Measurements from ENCODE around the gene MINAR2. TPM values are rescaled to one million over a fixed set of nuclear protein-coding genes. Genes with fewer than 3 reads are reported as not detected.

Gene MINAR2
- total RNA-seq, 1 donor from 2014 or later: 1.9 TPM

- DNase-seq (ENCODE audit: low spot score): peak; percentile 89
Observed at GRCh38 chr5:129771058-129771838, 23.4 kb downstream of the MINAR2 start.

GRCh38 chr5:129773376-129773775 lies 25.5 kb downstream of the MINAR2 start:
- peak; percentile 66 for DNase-seq (ENCODE audit: low spot score)

- no peak for DNase-seq (ENCODE audit: low spot score)
Observed at GRCh38 chr5:129781594-129781993, 33.7 kb downstream of the MINAR2 start.

GRCh38 chr5:129803403-129803802 lies 55.5 kb downstream of the MINAR2 start:
- DNase-seq (ENCODE audit: low spot score): no peak

- no peak for DNase-seq (ENCODE audit: low spot score)
Observed at GRCh38 chr5:129804705-129805104, 56.8 kb downstream of the MINAR2 start.

GRCh38 chr5:129807162-129807814 lies 59.4 kb downstream of the MINAR2 start:
- no peak for DNase-seq (ENCODE audit: low spot score)

Other genes starting within 250 kb of the MINAR2 start
- gene CHSY3, start 156.4 kb downstream of the MINAR2 start, total RNA-seq (ENCODE audit: insufficient read depth, low replicate concordance): 105 TPM